Gastrocnemius medialis (tissue), 4 donors: ENCODE results near the gene C10orf71. TPM values are rescaled to one million over a fixed set of nuclear protein-coding genes. Genes with fewer than 3 reads are reported as not detected.

Source experiments
- ATAC-seq, 2 donors: fragments of 150-250 bp; one replicate each; pipeline ENCODE4 v1.9.1; 2016
- DNase-seq, 2 donors: peaks; one replicate each; pipeline ENCODE4 v3.0.0-alpha.2; 2019
- H3K27ac ChIP-seq, 4 donors: fragments of 200-600 bp; sonication (generic); 1 replicate in 1 of 4; 2 replicates in 3 of 4; pipeline ENCODE4 v1.5.1; 2016 to 2018; ENCODE audit warnings: mild to moderate bottlenecking in 2 of 4, moderate library complexity in 1 of 4
- H3K27me3 ChIP-seq, 3 donors: fragments of 200-600 bp; sonication (generic) in 2 of 3; 1 replicate in 1 of 3; 2 replicates in 2 of 3; pipeline versions ENCODE4 v1.5.1 to v1.6.0; 2016 to 2019; ENCODE audit warnings: mild to moderate bottlenecking in 1 of 3, moderate library complexity in 1 of 3
- H3K36me3 ChIP-seq, 2 donors: fragments of 200-600 bp; sonication (generic) in 1 of 2; one replicate each; pipeline ENCODE4 v1.5.1; 2017 to 2018
- H3K4me1 ChIP-seq, 2 donors: fragments of 200-600 bp; sonication (generic) in 1 of 2; one replicate each; pipeline ENCODE4 v1.5.1; 2016 to 2017; ENCODE audit warnings: mild to moderate bottlenecking in 2 of 2
- H3K4me3 ChIP-seq, 4 donors: fragments of 200-600 bp; sonication (generic) in 3 of 4; 1 replicate in 1 of 4; 2 replicates in 3 of 4; pipeline ENCODE4 v1.5.1; 2016 to 2019; ENCODE audit warnings: mild to moderate bottlenecking in 2 of 4
- H3K9me3 ChIP-seq, 3 donors: fragments of 200-600 bp; sonication (generic) in 2 of 3; 1 replicate in 1 of 3; 2 replicates in 2 of 3; pipeline ENCODE4 v1.5.1; 2016 to 2019
- CTCF ChIP-seq, 5 experiments: fragments of 450-650 bp in 3 of 5; fragments of 200-600 bp in 2 of 5; sonication (generic) in 2 of 5; IDR thresholded peaks in 4 of 5; conservative IDR thresholded peaks in 1 of 5; 1 replicate in 4 of 5; 2 replicates in 1 of 5; pipeline ENCODE4 v1.5.1; 2016 to 2019; ENCODE audit warnings: antibody characterized with exemption in 5 of 5, mild to moderate bottlenecking in 3 of 5, moderate library complexity in 3 of 5
- POLR2A ChIP-seq, 2 donors: fragments of 450-650 bp; IDR thresholded peaks; one replicate each; pipeline ENCODE4 v1.6.1; 2017; ENCODE audit warnings: antibody characterized with exemption in 2 of 2, mild to moderate bottlenecking in 2 of 2, moderate library complexity in 2 of 2
- in situ Hi-C, 4 donors: fragments of 200-750 bp; cut with MboI; loops; one replicate each; pipeline versions ENCODE4 v1.15.0 to v1.8.0; 2017; ENCODE audit warnings: low sequenced_read_pairs in 4 of 4
- intact Hi-C: fragments of 100-400 bp; cut with DNase I; formaldehyde crosslinking; loops from one replicate; pipeline ENCODE4 v1.15.1; 2023; ENCODE audit warnings: low total_unique reads
- total RNA-seq, 4 donors: library from RNA; depleted of rRNA; stranded (reverse); fragments of >200 nt; gene quantifications; one replicate each; pipeline versions ENCODE4 v1.1.0 to v1.2.3, GENCODE V29; 2016

Gene C10orf71
- total RNA-seq, 4 donors from 2014 or later, result 26.5 to 208 (median 69.6) TPM

GRCh38 chr10:49257626-49258349 is 41.2 kb upstream of the C10orf71 start:
- Histone ChIP-seq H3K27me3 (no peaks in the 10 kb centered on the region), H3K4me3 (no peak overlapping the region), H3K4me1 (peaks cover 0 to 3% of the 10 kb centered on the region in 2 donors), H3K27ac (no peak overlapping the region), H3K36me3 (no peaks in the 10 kb centered on the region), H3K9me3 (no peaks in the 10 kb centered on the region)
- intact Hi-C loops, result no loop called here
- DNase-seq, result no peak
- in situ Hi-C loops, result no loop called here
- no peak for ATAC-seq
- TF ChIP-seq CTCF (IDR thresholded peaks at IDR 0.05 in 4 of 5, conservative IDR thresholded peaks at IDR 0.05 in 1 of 5), result no peak
- no peak for TF ChIP-seq POLR2A (IDR thresholded peaks at IDR 0.05)

GRCh38 chr10:49258350-49258683 is 40.7 kb upstream of the C10orf71 start:
- H3K9me3 ChIP-seq, result no peaks in the 10 kb centered on the region
- DNase-seq, result no peak
- in situ Hi-C loops, result no loop called here
- no peak overlapping the region for H3K4me3 ChIP-seq
- H3K4me1 ChIP-seq, result peaks cover 0 to 3% of the 10 kb centered on the region in 2 donors
- intact Hi-C loops, result no loop called here
- no peaks in the 10 kb centered on the region for H3K27me3 ChIP-seq
- no peak for ATAC-seq
- no peaks in the 10 kb centered on the region for H3K36me3 ChIP-seq
- TF ChIP-seq CTCF (IDR thresholded peaks at IDR 0.05 in 4 of 5, conservative IDR thresholded peaks at IDR 0.05 in 1 of 5) (no peak), POLR2A (IDR thresholded peaks at IDR 0.05) (no peak)
- H3K27ac ChIP-seq, result no peak overlapping the region

- Histone ChIP-seq H3K27me3 (no peaks in the 10 kb centered on the region), H3K9me3 (no peaks in the 10 kb centered on the region), H3K4me1 (no peaks in the 10 kb centered on the region), H3K27ac (no peak overlapping the region), H3K4me3 (no peak overlapping the region), H3K36me3 (no peaks in the 10 kb centered on the region)
- DNase-seq (no peak), ATAC-seq (no peak)
- intact Hi-C loops, result no loop called here
- no peak for TF ChIP-seq POLR2A (IDR thresholded peaks at IDR 0.05)
- no peak for TF ChIP-seq CTCF (IDR thresholded peaks at IDR 0.05 in 4 of 5, conservative IDR thresholded peaks at IDR 0.05 in 1 of 5)
- in situ Hi-C loops, result no loop called here
These were observed 38.2 kb upstream of the C10orf71 start for GRCh38 chr10:49260644-49261296.

GRCh38 chr10:49263591-49263990 is 35.4 kb upstream of the C10orf71 start:
- Histone ChIP-seq H3K27ac (no peak overlapping the region), H3K4me1 (no peaks in the 10 kb centered on the region), H3K36me3 (no peaks in the 10 kb centered on the region), H3K27me3 (no peaks in the 10 kb centered on the region), H3K9me3 (no peaks in the 10 kb centered on the region), H3K4me3 (no peak overlapping the region)
- TF ChIP-seq CTCF (IDR thresholded peaks at IDR 0.05 in 4 of 5, conservative IDR thresholded peaks at IDR 0.05 in 1 of 5) (no peak), POLR2A (IDR thresholded peaks at IDR 0.05) (no peak)
- intact Hi-C loops (no loop called here), in situ Hi-C loops (no loop called here)
- no peak for DNase-seq
- no peak for ATAC-seq
